Thyroid gland (tissue), 4 donors: Measurements from ENCODE around the gene MALT1.

ENCODE experiments used
- POLR2A ChIP-seq, 2 donors: fragments of 450-650 bp; IDR thresholded peaks; one replicate each; pipeline ENCODE4 v1.6.1; 2017; ENCODE audit warnings: antibody characterized with exemption in 2 of 2, mild to moderate bottlenecking in 2 of 2, moderate library complexity in 1 of 2
- TF ChIP-seq, protein P1 (sequence below), 6 experiments: fragments of 200-600 bp in 3 of 6; fragments of 450-650 bp in 3 of 6; sonication (generic) in 3 of 6; IDR thresholded peaks; one replicate each; pipeline ENCODE4 v1.5.1; 2016 to 2019; ENCODE audit warnings: antibody characterized with exemption in 6 of 6, mild to moderate bottlenecking in 2 of 6, inconsistent platforms in 1 of 6, moderate library complexity in 1 of 6

DNA sequence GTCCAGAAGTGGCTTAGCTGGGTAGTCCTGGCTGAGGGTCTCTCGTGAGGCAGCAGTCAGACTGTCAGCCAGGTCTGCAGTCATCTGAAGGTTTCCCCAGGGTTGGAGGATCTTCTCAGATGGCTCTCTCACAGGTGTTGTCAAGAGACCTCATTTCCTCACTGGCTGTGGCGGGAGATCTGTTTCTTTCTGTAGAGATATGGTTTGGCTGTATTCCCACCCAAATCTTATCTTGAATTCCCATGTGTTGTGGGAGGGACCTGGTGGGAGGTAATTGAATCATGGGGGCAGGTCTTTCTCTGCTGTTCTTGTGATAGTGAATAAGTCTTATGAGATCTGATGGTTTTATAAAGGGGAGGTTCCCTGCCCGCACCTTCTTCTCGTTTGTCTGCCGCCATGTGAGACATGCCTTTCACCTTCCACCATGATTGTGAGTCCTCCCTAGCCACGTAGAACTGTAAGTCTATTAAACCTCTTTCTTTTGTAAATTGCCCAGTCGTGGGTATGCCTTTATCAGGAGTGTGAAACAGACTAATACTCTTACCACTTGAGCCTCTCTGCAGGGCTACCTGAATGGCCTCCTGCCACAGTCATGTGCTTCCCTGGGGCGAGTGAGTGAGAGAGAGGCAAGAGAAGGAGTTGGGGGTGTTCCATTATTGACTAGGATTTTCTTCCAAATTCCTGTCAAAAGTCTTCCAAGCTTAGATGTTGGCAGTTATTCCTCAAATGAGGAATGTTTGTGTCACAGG is 23.6 kb downstream of the MALT1 start:
- TF ChIP-seq POLR2A (IDR thresholded peaks at IDR 0.05): no peak
- TF ChIP-seq, protein P1, sequence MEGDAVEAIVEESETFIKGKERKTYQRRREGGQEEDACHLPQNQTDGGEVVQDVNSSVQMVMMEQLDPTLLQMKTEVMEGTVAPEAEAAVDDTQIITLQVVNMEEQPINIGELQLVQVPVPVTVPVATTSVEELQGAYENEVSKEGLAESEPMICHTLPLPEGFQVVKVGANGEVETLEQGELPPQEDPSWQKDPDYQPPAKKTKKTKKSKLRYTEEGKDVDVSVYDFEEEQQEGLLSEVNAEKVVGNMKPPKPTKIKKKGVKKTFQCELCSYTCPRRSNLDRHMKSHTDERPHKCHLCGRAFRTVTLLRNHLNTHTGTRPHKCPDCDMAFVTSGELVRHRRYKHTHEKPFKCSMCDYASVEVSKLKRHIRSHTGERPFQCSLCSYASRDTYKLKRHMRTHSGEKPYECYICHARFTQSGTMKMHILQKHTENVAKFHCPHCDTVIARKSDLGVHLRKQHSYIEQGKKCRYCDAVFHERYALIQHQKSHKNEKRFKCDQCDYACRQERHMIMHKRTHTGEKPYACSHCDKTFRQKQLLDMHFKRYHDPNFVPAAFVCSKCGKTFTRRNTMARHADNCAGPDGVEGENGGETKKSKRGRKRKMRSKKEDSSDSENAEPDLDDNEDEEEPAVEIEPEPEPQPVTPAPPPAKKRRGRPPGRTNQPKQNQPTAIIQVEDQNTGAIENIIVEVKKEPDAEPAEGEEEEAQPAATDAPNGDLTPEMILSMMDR (IDR thresholded peaks at IDR 0.05): no peak
